Liver (tissue), 3 donors: ENCODE data around the gene CLEC16A.

Experiments used
- CTCF ChIP-seq: fragments of 150-350 bp; IDR thresholded peaks from 2 replicates; pipeline ENCODE4 v1.5.1; 2017; ENCODE audit warnings: improper control_type of control experiment, low read depth, low read length; ENCODE audit not compliant: missing input control
- FOXA1 ChIP-seq: IDR thresholded peaks from 2 replicates; pipeline ENCODE4 v1.6.1; 2016; ENCODE audit warnings: antibody characterized with exemption
- GABPA ChIP-seq, 2 donors: IDR thresholded peaks in 1 of 2; conservative IDR thresholded peaks in 1 of 2; 2 replicates each; pipeline ENCODE4 v1.6.1; 2016; ENCODE audit warnings: antibody characterized with exemption in 2 of 2, mild to moderate bottlenecking in 1 of 2, moderate library complexity in 1 of 2
- HNF4A ChIP-seq, 2 donors: conservative IDR thresholded peaks; 2 replicates each; pipeline ENCODE4 v1.6.1; 2016; ENCODE audit warnings: antibody characterized with exemption in 2 of 2, mild to moderate bottlenecking in 2 of 2
- MAX ChIP-seq: IDR thresholded peaks from 2 replicates; pipeline ENCODE4 v1.6.1; 2016; ENCODE audit warnings: antibody characterized with exemption
- YY1 ChIP-seq: IDR thresholded peaks from 2 replicates; pipeline ENCODE4 v1.6.1; 2016; ENCODE audit warnings: antibody characterized with exemption, mild to moderate bottlenecking
- ZBTB33 ChIP-seq: IDR thresholded peaks from 2 replicates; pipeline ENCODE4 v1.6.1; 2016; ENCODE audit warnings: antibody characterized with exemption
- donor health status: healthy.
- donor health status: healthy.

GRCh38 chr16:10911267-10911666, 33.1 kb upstream of the CLEC16A start:
- TF ChIP-seq CTCF (no peak), HNF4A (conservative IDR thresholded peaks at IDR 0.05) (no peak), YY1 (no peak), ZBTB33 (no peak), MAX (no peak), FOXA1 (no peak), GABPA (IDR thresholded peaks at IDR 0.05 in 1 of 2, conservative IDR thresholded peaks at IDR 0.05 in 1 of 2) (no peak)
